Measurements from ENCODE around the gene TMIE.

Gene TMIE, protein sequence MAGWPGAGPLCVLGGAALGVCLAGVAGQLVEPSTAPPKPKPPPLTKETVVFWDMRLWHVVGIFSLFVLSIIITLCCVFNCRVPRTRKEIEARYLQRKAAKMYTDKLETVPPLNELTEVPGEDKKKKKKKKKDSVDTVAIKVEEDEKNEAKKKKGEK

DNA sequence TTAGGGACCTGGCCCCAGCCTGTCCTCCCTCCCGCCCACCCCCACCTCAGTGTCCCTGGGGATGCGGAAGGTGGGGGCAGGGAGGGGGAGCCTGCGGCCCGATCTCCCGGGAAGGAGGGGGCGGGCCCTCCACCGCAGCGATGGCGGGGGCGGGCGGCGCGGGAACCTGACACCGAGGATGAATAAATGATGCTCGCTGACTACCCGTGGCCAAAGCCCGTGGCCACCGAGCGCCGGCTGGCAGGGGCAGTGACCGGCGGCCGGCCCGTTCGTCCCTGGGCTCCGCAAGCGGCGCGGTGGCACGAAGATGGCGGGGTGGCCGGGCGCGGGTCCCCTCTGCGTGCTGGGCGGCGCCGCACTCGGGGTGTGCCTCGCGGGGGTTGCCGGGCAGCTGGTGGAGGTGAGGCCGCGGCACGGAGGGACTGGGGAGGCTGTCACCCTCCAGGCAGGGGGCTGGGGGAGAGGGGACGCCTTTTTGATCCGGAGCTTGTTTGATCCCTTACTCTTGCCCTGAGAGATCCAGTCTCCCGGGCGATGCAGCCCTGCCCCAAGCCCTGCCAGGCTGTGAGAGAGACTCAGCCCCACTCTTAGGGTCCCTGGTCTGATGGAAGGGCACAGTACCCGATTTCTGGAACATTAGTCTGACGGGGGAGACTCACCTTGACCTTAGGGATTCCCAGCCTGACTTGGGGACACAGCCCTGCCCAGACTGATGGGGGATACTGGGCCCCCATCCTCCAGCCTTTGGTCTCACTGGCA is at the start of gene TMIE:
TSS of gene TMIE (plus strand) at position 212 of the 759 bp plus-strand sequence. CDS start at position 308, 96 bp downstream.
- DNase-seq, result no peak

DNA sequence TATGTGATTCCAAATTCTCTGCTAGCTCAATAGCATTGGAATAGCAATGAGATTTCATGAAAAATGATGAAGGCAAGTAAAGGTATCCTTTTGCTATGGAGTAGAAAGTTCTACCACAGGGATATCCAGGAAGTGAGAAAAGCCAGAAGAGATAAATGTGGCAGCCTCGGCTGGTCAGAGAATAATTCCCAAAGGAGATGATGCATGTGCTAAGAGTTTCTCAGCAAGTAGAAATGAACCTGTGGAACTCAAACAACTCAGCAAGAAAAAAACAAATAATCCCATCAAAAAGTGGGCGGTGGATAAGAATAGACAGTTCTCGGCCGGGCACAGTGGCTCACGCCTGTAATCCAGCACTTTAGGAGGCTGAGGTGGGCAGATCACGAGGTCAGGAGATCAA is 45.9 kb upstream of the TMIE start:
- DNase-seq, result no peak

DNA sequence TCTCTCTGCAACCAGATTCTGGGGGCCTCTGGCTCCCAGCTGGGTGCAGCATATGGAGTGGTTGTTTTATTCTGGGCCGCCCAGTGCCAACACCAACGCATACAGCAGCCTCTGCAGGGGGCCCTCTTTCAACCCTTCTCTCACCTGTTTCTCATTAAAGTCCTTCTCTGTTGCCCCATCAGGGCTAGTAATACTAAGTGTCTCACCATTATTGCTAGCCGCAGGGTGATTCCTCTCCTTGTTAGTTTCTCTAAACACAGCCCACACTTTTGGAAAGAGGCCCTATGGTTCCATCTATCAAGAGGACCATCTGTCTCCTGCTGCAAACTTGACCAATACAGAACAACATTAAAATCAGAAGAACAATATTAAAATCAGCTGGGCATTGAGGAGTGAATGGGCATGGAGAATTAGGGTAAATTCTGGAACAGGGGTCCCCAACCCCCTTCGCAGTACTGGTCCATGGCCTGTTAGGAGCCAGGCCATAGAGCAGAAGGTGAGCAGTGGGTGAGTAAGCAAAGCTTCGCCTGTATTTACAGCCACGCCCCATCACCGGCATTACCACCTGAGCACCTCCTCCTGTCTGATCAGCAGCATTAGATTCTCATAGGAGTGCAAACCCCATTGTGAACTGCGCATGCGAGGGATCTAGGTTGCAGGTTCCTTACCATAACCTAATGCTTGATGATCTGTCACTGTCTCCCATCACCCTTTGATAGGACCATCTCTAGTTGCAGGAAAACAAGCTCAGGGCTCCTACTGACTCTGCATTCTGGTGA is 44.2 kb upstream of the TMIE start:
- DNase-seq, result no peak

DNA sequence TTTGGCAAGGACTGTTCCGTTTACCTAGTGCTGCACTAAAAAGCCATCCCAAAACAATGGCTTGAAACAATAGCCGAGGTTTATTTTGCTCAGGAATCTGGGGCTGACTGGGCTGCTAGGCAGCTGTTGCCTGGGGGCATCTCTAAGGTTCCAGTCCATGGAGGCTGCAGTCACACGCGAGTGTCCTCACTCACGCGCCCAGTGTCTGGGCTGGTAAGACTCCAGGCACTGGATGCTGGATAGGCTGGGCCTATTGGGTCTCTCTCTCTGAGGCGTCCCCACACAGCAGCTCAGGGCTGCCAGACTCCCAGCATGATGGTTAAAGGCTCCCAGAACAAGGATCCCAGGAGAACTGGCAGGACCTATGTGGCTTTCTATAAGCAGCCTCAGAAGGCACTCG is 41.9 kb upstream of the TMIE start:
- no peak for DNase-seq

DNA sequence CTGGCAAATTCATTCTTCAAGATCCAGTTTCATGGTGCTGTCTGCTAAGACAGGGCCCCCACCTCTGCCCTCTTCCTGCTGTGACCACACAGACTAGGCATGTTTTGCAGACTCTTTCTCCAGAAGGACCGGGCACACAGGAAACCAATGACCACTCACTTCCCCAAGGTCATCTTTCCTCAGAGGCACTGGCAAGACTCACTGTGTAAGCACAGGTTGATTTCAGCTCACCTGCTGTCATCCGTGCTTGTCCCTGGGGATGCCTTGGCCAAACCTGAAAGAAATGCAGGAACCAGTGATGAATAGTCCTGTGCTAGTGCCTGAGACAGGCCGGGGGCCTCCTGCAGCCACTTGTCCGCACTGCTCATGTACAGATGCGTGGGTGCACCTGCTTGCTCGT is 41.2 kb upstream of the TMIE start:
- DNase-seq, result no peak

DNA sequence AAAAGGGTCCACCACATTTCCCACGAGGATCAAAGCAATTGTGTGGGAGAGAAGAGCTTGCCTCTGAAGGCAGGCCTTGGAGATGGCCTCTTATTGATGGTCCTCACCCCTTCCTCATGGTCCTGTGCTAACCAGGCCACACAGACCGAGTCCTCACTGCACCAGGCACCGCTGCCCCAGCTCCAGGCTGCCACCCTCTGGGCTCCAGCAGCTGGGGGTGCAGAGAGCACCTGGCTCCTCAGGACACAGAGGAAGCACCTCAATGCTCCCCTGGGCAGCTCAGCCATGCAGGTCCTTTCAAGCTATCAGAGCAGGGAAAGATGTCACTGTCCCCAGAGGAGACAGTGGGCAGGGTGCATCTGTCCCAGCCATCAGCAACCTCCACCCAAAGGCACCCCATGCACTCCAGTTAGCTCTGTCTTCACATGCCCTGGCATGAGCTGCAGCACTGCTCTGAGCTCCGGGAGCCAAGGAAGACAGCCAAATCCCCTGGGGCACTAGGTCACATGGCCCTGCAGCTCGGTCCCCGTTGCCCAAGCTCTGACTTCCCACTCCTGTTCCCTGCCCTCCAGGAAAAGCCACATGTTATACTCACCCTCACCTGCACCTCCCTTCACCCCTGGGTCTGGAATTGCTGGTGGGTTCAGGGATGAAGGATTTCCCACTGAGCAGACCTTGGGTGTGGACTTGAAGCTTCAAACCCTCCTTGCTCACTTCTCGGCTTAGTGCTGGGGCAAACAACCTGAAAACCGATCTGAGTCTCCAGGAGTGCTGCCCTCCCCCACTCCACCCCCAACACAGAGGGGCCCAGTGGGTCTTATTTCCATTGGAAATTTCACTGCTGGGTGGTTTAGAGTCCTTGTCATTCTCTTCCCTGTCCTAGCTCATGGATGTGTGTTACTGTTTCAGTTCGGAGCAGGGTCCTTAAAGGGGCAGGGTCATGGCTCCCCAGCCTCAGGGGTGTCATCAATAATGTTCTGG is 40.4 kb upstream of the TMIE start:
- no peak for DNase-seq

DNA sequence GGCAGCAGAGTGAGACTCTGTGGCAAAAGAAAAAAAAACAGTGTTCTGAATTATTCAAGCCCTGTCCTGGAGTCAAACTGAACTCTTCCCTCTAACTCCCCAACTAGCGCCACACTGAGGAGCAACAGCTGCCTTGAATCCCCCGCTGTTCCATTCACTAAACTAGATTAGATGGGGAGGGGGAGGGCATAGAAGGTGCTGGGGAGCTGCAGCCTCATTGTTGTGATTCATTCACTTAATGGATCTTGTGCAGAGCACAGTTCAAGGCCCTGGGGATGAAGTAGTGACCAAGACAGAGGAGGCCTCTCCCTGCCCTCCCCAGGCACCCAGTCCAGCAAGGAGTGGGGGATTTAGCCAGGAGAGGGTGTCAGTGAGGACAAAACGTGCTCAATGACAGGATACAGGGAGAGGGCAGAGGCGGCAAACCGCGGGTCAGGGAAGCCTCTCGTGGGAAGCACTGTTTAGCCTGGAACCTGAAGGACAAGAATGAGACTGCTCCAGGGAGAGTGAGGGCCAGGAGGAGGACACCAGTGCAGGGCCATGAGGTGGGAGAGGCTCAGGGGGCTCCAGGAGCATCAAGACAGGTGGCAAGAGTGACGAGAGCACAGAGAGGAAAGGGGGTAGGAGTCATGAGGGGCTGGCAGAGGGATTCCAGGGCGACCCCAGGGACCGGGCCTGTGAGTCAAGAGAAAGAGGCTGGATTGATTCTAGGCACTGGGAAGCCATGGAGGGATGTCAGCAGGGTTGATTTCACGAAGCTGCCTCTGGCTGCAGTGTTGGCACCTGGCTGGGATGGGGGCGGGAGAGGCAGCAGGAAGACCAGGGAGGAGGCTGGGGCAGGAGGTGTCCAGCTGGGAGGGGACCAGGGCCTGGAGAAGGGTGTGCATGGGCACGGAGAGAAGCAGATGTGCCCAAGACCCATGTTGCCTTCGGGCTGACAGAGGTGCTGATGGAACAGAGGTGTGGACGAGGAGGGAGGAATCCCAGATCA is 39.1 kb upstream of the TMIE start:
- DNase-seq, result no peak

DNA sequence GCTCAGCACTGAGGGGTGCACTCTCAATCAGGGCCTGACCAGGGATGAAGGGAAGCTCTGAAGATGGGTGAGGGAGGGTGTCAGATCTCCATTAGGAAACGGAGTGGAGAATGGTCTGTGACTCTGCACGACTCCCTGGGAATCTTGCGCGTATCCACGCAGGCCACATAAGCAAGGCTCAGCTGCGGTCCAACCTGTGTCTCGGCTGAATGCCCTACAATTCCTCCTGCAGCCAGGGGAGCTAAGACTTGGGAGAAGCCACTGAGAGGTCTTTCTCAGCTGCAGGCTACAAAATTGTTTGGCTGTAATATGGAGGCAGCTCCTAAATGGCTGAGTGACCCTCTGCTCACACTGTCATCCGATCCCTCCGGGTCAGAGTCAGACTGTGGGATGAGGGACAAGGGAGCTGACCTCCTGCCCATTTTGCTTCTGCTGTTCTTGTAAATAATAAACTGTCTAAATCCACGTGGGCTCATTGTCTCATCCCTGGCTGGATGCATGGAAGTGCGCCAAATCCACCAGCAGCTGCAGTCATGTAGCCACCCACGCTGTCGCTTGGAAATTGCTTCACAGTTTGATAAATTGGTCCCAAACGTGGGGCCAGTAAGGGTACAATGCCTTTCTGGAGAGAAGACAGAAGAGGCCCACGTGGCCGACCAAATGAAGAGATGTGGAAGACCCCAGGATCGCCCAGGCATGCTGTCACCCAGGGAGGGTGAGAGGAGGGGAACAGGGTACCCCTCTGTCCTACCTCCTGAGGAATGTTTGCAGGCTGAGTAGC is 38.2 kb upstream of the TMIE start:
- DNase-seq, result no peak

DNA sequence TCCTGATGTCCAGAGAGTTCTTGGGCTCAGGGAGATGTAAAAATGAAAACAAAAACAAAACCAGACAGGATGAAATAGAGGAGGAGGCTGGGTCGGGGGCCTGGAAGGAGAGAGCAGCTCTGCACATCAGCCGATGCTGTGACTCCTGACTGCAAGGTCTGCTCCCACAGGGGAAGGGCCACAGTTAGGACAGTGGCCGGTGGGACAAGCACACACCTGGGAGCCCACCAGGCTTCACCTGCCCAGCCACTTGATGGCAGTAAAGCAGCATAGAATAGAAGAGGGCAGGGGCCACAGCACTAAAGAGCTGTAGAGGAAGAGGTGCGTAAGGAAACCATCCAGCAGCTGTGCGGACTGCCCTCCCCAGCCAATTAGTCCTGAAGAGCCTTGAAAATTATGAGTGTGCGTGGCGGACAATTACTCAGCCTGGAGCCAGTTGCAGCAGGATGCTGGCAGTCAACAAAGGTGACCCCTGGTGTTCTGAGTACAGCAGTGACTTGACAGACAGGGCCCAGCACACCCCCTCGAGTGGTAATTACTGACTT is 37.5 kb upstream of the TMIE start:
- DNase-seq, result no peak

DNA sequence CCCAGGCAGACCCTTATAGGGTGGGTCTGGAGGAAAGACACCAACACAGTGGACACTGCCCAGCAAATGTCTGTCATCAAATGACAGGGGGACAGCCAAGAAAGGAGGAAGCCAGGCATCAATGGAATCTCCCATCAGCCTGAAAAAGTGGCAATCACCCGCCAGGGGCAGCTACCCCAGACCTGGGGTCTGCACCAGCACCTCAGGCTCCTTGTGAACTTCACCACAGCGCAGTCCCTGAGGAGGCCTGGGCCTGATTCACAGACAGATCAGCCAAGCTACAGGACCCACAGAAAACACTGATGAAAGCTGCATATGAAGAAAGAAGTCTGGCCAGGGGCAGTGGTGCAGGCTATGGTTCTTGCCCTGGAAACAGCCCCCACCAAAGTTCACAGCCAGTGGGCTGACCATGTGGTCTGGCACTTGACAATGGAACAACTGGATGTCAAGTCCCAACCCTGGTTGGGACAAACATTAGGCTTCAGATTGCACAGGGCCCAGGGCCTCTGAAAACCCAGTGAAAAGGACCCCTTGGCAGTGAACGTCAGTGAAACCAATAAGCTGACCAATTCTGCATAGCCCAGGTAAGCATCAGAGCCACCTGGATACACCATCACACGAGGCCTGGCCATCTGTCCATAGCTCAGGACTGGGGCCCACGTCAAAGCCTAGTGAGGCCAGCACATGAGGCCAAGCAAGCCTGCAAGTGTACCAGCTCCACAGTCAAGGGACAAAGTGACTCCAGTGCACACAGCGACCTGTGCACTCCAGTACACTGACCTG is 36.8 kb upstream of the TMIE start:
- DNase-seq, result no peak

DNA sequence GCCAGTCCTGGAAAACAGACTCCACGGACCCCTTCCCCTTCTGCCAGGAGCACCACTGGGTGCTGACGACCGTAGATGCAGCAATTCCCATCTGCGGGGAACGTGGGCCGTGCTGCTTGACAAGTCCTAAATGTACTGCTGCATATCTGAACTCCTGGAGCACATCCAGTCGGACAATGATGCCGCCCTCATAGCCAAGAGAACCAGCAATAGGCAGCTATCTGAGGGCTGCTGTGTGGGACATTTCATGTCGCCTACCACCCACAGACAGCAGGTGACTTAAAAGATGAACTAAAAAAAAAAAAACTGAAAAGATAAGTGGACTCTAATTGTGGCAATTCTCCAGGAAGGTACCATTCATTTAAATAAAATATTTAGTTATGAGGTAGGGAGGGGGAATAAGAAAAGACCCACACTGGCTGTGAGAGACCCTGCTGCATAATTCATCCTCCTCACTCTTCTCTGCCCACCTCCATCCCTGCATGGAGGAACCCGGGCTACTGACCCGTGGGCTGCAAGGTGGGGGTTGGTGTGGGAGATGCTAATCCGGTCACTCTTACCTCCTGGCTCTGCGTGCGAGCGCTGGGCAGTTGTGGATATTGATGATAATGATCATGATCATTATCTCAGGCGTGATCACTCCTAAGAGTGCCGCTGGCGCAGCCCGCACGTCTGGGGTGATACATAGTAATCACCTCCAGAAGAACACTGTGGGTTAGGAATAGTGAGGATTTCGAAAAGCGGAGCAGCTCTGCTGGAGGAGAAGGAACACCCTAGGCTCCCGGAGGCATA is 36.0 kb upstream of the TMIE start:
- DNase-seq, result no peak

DNA sequence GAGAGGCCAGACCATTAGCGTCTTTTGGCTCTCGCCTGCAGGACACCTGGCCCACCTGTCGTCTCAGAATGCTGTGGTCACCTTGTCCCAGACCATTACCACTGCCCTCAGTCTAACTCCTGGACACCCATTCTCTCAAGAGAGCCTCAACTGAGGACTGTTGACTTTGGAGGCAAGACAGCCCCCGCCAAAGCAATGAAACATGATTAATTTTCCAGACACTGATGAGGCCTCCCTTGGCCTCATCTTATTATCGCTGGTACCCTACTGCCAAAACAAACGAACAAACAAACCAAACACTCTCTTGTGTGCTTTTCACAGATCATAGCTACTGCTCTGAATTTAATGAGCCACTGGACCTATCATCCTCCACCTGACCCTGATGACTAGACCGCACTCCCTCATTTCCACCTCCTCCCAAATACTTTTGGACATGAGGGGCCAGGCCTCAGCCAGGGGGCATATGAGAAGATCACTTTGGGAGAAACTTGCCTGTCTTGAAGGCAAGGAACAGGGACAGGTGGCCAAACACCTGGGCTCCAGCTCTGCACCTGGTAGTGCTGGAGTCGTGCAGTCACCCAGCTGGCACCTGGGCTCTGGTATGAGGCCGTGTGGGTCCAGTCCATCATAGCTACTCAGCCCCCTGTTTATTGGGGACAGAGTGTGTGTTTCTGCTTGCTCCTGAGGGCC is 35.3 kb upstream of the TMIE start:
- DNase-seq, result no peak

DNA sequence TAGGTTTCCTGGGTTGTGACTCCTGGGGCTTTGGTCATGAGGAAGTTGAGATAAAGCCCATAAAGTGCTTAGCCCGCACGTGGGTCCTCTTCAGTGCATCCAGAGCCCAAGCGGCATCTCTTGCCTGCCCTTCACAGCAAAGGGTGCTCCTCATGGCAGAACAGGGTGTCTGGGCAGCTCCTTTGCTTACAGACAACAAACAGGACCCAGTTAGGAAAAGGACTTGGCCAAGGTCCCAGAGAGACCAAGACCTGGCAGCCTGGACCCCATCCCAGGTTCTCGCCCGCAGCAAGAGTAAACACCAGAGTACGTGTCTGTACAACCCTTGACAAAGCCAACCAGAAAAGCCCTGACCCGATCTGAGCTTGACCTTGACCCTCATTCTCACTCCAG is 34.7 kb upstream of the TMIE start:
- DNase-seq, result no peak

DNA sequence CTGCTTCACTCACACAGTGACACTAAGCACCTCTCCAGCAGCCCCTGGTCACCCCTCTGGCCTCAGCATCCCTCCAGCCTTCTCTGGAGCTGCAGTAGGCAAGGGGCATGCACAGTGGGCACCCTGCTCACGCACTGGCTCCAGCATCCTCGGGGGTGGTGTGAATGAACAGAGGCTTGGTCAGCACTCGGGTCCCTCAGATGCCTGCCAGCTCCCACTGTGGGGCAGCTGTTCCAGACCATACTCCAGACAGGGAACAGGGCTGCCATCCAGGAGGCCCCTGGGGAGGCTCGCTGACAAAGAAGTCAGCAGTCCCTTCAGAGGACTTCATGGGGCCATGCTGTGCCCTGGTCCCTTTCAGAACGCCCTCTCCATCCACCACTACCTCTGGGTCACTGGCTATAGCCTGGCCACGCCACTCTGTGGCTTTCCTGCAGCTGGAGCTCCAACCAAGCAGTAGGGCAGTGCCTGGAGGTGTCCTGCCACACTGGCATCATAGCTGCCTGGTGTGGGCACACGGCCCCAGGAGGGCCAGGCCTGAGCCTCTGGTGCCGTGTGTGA is 34.1 kb upstream of the TMIE start:
- no peak for DNase-seq

DNA sequence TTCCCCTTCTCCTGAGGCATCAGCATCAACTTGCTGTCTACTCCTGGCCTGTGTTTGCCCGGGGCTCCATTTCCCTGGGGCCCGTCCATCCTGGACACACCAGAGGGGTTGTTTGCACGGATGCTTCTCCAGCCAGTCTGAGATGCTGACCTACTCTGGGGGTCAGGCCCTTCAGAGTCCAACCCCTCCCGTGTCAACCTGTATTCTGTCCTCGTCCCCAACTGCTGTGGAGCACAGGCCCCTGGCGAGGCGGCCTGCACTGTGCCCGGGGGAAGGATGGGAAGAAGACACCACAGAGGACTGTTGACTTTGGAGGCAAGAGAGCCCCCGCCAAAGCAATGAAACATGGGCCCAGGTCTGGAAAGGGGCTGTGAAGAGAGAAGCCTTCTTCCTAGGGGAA is 33.5 kb upstream of the TMIE start:
- no peak for DNase-seq

DNA sequence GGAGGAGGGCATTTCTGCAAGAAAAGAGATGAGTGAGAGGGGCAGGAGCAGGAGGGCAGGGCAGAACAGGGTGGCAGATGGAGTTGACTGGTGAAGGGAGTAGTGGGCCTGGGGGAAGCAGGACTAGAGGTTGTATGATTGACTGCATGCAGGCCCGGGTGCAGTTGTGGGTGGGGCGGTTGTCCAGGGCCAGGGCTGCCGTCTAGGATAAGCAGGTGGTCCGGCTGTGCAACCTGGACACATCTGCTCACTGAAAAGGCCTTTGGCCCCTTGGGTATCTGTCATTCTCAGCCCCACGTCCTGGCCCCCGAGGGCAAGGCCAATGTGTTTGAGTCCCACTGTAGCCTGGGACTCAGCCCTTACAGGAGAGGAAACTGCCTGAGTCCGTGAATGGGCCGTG is 33.1 kb upstream of the TMIE start:
- DNase-seq, result no peak

DNA sequence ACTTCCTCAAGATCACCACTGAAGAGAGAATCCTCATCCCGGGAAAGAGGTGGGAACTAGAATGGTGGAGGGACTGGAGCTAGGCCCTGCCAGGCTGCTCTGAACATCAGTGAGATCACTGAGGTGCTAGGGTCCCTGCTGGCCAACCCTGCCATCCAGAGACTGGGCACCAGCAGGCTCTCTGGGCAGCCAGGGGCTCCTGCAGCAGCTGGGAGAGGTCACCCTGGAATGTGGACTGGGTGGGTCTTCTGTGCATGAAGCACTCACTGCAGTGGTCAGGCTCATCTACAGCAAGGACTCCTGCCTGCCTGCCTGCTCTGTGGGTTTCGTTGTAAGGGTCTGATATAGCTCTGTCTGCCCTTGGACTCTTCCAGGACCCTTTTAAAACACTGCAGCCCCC is 32.6 kb upstream of the TMIE start:
- no peak for DNase-seq
